ENCODE measurements around the gene CDS2. TPM values are rescaled to one million over a fixed set of nuclear protein-coding genes. Genes with fewer than 3 reads are reported as not detected.

The CDS2 gene
- total RNA-seq, 1 experiment from 2014 or later, result 26.3 TPM

DNA sequence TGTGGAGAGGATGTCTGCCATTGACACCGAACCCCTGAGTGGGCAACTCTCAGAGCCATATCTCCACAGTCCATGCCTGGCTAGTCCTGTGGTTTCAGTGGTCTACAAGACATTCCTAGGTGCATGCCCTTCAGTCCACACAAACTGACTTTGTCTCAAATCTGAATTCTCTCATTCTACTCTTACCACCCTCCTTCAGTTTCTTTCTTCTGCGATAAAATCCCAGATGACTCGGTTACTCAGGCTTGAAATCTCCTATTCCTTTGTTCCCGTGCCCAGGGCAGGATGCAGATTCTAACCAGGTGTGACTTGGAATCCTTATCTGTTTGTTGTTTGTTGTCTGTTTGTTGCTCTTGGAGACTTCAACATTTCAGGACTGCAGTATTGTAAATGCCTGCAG is 9.3 kb downstream of the CDS2 start:
- Mint-ChIP-seq H3K4me1 (ENCODE audit: insufficient read depth, unreplicated experiment) (no peaks in the 10 kb centered on the region), H3K27ac (ENCODE audit: low read depth, unreplicated experiment) (peak overlapping the region; percentile 5), H3K9me3 (ENCODE audit: unreplicated experiment) (no peaks in the 10 kb centered on the region), H3K27me3 (ENCODE audit: insufficient read depth, unreplicated experiment) (no peaks in the 10 kb centered on the region), H3K36me3 (ENCODE audit: insufficient read depth, unreplicated experiment) (peaks cover 8% of the 10 kb centered on the region), H3K4me3 (ENCODE audit: unreplicated experiment) (no peak overlapping the region)
- ChIA-PET POLR2A (no interaction called here), CTCF (interaction anchor here (0.6 to 2.4 kb wide), 3 partner anchors 10 to 56 kb away, joined by 3 to 13 read pairs (median 8); partner anchors contain the start of gene CDS2)
- TF ChIP-seq, protein P1, sequence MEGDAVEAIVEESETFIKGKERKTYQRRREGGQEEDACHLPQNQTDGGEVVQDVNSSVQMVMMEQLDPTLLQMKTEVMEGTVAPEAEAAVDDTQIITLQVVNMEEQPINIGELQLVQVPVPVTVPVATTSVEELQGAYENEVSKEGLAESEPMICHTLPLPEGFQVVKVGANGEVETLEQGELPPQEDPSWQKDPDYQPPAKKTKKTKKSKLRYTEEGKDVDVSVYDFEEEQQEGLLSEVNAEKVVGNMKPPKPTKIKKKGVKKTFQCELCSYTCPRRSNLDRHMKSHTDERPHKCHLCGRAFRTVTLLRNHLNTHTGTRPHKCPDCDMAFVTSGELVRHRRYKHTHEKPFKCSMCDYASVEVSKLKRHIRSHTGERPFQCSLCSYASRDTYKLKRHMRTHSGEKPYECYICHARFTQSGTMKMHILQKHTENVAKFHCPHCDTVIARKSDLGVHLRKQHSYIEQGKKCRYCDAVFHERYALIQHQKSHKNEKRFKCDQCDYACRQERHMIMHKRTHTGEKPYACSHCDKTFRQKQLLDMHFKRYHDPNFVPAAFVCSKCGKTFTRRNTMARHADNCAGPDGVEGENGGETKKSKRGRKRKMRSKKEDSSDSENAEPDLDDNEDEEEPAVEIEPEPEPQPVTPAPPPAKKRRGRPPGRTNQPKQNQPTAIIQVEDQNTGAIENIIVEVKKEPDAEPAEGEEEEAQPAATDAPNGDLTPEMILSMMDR (IDR thresholded peaks at IDR 0.05; ENCODE audit: unreplicated experiment), result no peak
- no TSS peak for BruUV-seq (replicated peaks)
- DNase-seq (ENCODE audit: unreplicated experiment), result no peak
- intact Hi-C loops (cut with micrococcal nuclease), result no loop called here

DNA sequence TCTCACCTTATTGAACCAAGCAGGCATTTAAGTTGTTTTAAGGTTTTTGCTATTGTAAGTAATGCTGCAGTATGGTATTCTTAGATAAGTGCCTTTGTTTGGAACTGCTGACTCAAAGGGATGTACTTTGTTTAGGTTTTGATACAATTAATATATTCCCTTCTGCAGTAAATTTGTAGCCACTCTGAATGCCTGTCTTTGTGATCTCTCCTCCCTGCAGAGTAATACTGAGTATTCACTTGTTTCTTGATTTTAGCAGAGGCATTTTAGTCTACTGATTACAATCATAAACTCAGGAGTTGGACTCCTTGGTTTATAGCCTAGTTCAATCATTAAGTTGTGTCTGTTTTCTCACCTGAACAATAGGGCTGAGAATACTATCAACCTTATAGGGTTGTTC is 13.4 kb downstream of the CDS2 start:
- H3K27ac Mint-ChIP-seq (ENCODE audit: low read depth, unreplicated experiment), result no peak overlapping the region
- no peaks in the 10 kb centered on the region for H3K4me1 Mint-ChIP-seq (ENCODE audit: insufficient read depth, unreplicated experiment)
- intact Hi-C loops (cut with micrococcal nuclease), result no loop called here
- H3K36me3 Mint-ChIP-seq (ENCODE audit: insufficient read depth, unreplicated experiment), result no peaks in the 10 kb centered on the region
- no TSS peak for BruUV-seq (replicated peaks)
- H3K27me3 Mint-ChIP-seq (ENCODE audit: insufficient read depth, unreplicated experiment), result no peaks in the 10 kb centered on the region
- ChIA-PET CTCF (interaction anchor here (0.6 to 1.3 kb wide), 3 partner anchors 11 to 52 kb away, joined by 3 read pairs; partner anchors contain the start of gene CDS2), POLR2A (interaction anchor here (0.7 kb wide), 1 partner anchor 12 kb away, joined by 3 read pairs; no protein-coding TSS in a partner anchor)
- TF ChIP-seq, protein P1 (IDR thresholded peaks at IDR 0.05; ENCODE audit: unreplicated experiment), result no peak
- H3K4me3 Mint-ChIP-seq (ENCODE audit: unreplicated experiment), result no peak overlapping the region
- no peak for DNase-seq (ENCODE audit: unreplicated experiment)
- H3K9me3 Mint-ChIP-seq (ENCODE audit: unreplicated experiment), result no peaks in the 10 kb centered on the region

DNA sequence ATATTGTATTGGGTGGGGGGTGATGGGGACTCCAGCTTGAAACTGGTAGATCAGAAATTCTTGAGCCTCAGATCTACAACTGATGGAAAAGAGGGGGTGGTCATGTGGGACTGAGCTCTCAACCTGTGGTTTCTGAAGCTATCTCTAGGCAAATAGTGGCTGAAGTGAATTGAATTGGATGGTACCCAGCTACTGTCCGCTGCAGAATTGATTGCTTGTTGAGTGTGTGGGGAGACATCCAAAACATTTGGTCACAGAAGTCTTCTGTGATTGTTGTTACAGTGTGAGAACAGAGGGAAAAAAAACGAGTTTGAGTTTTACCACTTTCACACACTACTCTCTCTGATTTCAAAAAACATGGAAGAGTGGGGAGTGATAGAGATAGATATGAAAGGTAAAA is 14.8 kb downstream of the CDS2 start:
- POLR2A ChIA-PET, result interaction anchor here (1.4 kb wide), 1 partner anchor 15 kb away, joined by 6 read pairs; the partner anchor contains the start of gene CDS2
- no peaks in the 10 kb centered on the region for H3K9me3 Mint-ChIP-seq (ENCODE audit: unreplicated experiment)
- intact Hi-C loops (cut with micrococcal nuclease), result no loop called here
- no peak overlapping the region for H3K4me3 Mint-ChIP-seq (ENCODE audit: unreplicated experiment)
- H3K4me1 Mint-ChIP-seq (ENCODE audit: insufficient read depth, unreplicated experiment), result no peaks in the 10 kb centered on the region
- no peaks in the 10 kb centered on the region for H3K36me3 Mint-ChIP-seq (ENCODE audit: insufficient read depth, unreplicated experiment)
- CTCF ChIA-PET, result interaction anchor here (0.9 to 1.7 kb wide), 4 partner anchors 13 to 51 kb away, joined by 4 to 7 read pairs (median 6); partner anchors contain the start of gene CDS2
- TF ChIP-seq, protein P1 (IDR thresholded peaks at IDR 0.05; ENCODE audit: unreplicated experiment), result no peak
- no peak for DNase-seq (ENCODE audit: unreplicated experiment)
- no TSS peak for BruUV-seq (replicated peaks)
- H3K27me3 Mint-ChIP-seq (ENCODE audit: insufficient read depth, unreplicated experiment), result no peaks in the 10 kb centered on the region
- H3K27ac Mint-ChIP-seq (ENCODE audit: low read depth, unreplicated experiment), result no peak overlapping the region

DNA sequence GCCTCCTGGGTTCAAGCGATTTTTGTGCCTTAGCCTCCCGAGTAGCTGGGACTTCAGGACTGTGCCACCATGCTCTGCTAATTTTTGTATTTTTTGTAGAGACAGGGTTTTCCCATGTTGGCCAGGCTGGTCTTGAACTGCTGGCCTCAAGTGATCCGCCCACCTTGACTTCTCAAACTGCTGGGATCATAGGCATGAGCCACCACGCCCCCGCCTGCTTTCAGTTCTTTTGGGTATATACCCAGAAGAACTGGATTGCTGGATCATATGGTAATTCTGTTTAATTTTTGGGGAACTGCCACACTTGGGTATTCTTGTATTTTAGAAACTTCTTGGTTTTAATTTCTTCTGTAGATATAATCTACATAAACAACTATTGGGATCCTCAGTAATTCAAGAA is 17.0 kb downstream of the CDS2 start:
- Mint-ChIP-seq H3K4me3 (ENCODE audit: unreplicated experiment) (no peak overlapping the region), H3K9me3 (ENCODE audit: unreplicated experiment) (no peaks in the 10 kb centered on the region), H3K36me3 (ENCODE audit: insufficient read depth, unreplicated experiment) (no peaks in the 10 kb centered on the region), H3K27me3 (ENCODE audit: insufficient read depth, unreplicated experiment) (no peaks in the 10 kb centered on the region), H3K27ac (ENCODE audit: low read depth, unreplicated experiment) (no peak overlapping the region), H3K4me1 (ENCODE audit: insufficient read depth, unreplicated experiment) (peaks cover 9% of the 10 kb centered on the region)
- DNase-seq (ENCODE audit: unreplicated experiment), result no peak
- TF ChIP-seq, protein P1 (IDR thresholded peaks at IDR 0.05; ENCODE audit: unreplicated experiment), result no peak
- ChIA-PET CTCF (interaction anchor here (1.0 kb wide), 1 partner anchor 61 kb away, joined by 3 read pairs; no protein-coding TSS in a partner anchor), POLR2A (no interaction called here)
- intact Hi-C loops (cut with micrococcal nuclease), result no loop called here
- BruUV-seq (replicated peaks), result no TSS peak

Measured in MCF 10A (cell line).